Body of pancreas (tissue), 4 donors: ENCODE data around the gene ROMO1.

Experiments used
- CTCF ChIP-seq, 7 experiments: fragments of 450-650 bp in 4 of 7; fragments of 200-600 bp in 3 of 7; sonication (generic) in 3 of 7; IDR thresholded peaks; one replicate each; pipeline ENCODE4 v1.5.1; 2016 to 2019; ENCODE audit warnings: antibody characterized with exemption in 7 of 7
- POLR2A ChIP-seq, 3 donors: fragments of 450-650 bp; IDR thresholded peaks; one replicate each; pipeline ENCODE4 v1.6.1; 2016; ENCODE audit warnings: antibody characterized with exemption in 3 of 3, mild to moderate bottlenecking in 2 of 3

DNA sequence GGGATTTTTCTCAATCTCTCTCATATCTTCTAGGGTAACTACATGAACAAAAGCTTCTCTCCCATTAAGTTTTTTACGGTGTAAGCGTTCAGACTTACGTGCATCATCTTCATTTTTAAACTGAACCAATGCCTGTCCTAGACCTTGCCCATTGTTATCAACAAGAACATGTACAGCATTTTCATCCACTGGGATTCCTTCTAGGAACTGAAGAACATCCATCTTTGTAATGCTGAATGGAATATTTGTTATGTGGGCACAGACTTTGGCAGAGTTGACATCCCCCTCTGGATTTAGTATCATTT is 45.8 kb upstream of the ROMO1 start:
- no peak for TF ChIP-seq CTCF (IDR thresholded peaks at IDR 0.05)
- TF ChIP-seq POLR2A (IDR thresholded peaks at IDR 0.05) = no peak
